ENCODE data around the gene MSMB. TPM values are rescaled to one million over a fixed set of nuclear protein-coding genes. Genes with fewer than 3 reads are reported as not detected.
"Not testable (repeated sequence)": the region's sequence is repeated elsewhere in the genome, so short reads cannot be mapped to it uniquely, and the experiment has no call there.

Gene MSMB
- total RNA-seq, 1 experiment from 2014 or later, result not detected

- no peaks in the 10 kb centered on the region for H3K36me3 ChIP-seq (ENCODE audit: insufficient read depth, low read length, poor library complexity, severe bottlenecking)
- POLR2A ChIA-PET (ENCODE audit: low non-redundant PET), result no interaction called here
- no peaks in the 10 kb centered on the region for H3K9me3 ChIP-seq (ENCODE audit: low read depth, low read length, poor library complexity, severe bottlenecking)
- BruUV-seq (replicated peaks), result no TSS peak
- intact Hi-C loops (cut with micrococcal nuclease; ENCODE audit: unreplicated experiment), result no loop called here
- H3K4me3 ChIP-seq (ENCODE audit: low read depth, low read length, poor library complexity, severe bottlenecking), result no peak overlapping the region
- H3K4me1 ChIP-seq (ENCODE audit: insufficient read depth, low read length, poor library complexity, severe bottlenecking), result no peaks in the 10 kb centered on the region
- no peak for DNase-seq (ENCODE audit: low spot score)
- CTCF ChIA-PET, result no interaction called here
- H3K27ac ChIP-seq (ENCODE audit: low read depth, low read length, poor library complexity, severe bottlenecking), result no peak overlapping the region
- H3K27me3 ChIP-seq (replicated peaks; ENCODE audit: insufficient read depth, low read depth, low read length, poor library complexity), result peaks cover 12% of the 10 kb centered on the region
- TF ChIP-seq CTCF (conservative IDR thresholded peaks at IDR 0.05; ENCODE audit: low read depth, low read length) (no peak), EZH2 (IDR thresholded peaks at IDR 0.05; ENCODE audit: borderline replicate concordance, low read depth, low read length, poor library complexity, severe bottlenecking) (no peak)
Measured at GRCh38 chr10:46050941-46051623, 5.0 kb upstream of the MSMB start.

- H3K4me3 ChIP-seq (ENCODE audit: low read depth, low read length, poor library complexity, severe bottlenecking); H3K9me3 ChIP-seq (ENCODE audit: low read depth, low read length, poor library complexity, severe bottlenecking); intact Hi-C loops (cut with micrococcal nuclease; ENCODE audit: unreplicated experiment); H3K27ac ChIP-seq (ENCODE audit: low read depth, low read length, poor library complexity, severe bottlenecking); BruUV-seq (replicated peaks); CTCF ChIA-PET; H3K36me3 ChIP-seq (ENCODE audit: insufficient read depth, low read length, poor library complexity, severe bottlenecking); POLR2A ChIA-PET (ENCODE audit: low non-redundant PET); DNase-seq (ENCODE audit: low spot score); H3K4me1 ChIP-seq (ENCODE audit: insufficient read depth, low read length, poor library complexity, severe bottlenecking): not testable (repeated sequence)
- H3K27me3 ChIP-seq (replicated peaks; ENCODE audit: insufficient read depth, low read depth, low read length, poor library complexity), result peaks cover 12% of the 10 kb centered on the region
Measured at GRCh38 chr10:46049497-46049831, 3.4 kb upstream of the MSMB start.

- intact Hi-C loops (cut with micrococcal nuclease; ENCODE audit: unreplicated experiment), result no loop called here
- ChIA-PET POLR2A (ENCODE audit: low non-redundant PET) (no interaction called here), CTCF (no interaction called here)
- Histone ChIP-seq H3K9me3 (ENCODE audit: low read depth, low read length, poor library complexity, severe bottlenecking) (no peaks in the 10 kb centered on the region), H3K27ac (ENCODE audit: low read depth, low read length, poor library complexity, severe bottlenecking) (no peak overlapping the region), H3K27me3 (replicated peaks; ENCODE audit: insufficient read depth, low read depth, low read length, poor library complexity) (peaks cover 12% of the 10 kb centered on the region), H3K36me3 (ENCODE audit: insufficient read depth, low read length, poor library complexity, severe bottlenecking) (no peaks in the 10 kb centered on the region), H3K4me1 (ENCODE audit: insufficient read depth, low read length, poor library complexity, severe bottlenecking) (no peaks in the 10 kb centered on the region), H3K4me3 (ENCODE audit: low read depth, low read length, poor library complexity, severe bottlenecking) (no peak overlapping the region)
- no peak for DNase-seq (ENCODE audit: low spot score)
- BruUV-seq (replicated peaks), result no TSS peak
- TF ChIP-seq CTCF (conservative IDR thresholded peaks at IDR 0.05; ENCODE audit: low read depth, low read length), result no peak
- no peak for TF ChIP-seq EZH2 (IDR thresholded peaks at IDR 0.05; ENCODE audit: borderline replicate concordance, low read depth, low read length, poor library complexity, severe bottlenecking)
Measured at GRCh38 chr10:46048152-46048551, 2.1 kb upstream of the MSMB start.

GRCh38 chr10:46042527-46042926 is 3.5 kb downstream of the MSMB start:
- no TSS peak for BruUV-seq (replicated peaks)
- CTCF ChIA-PET, result no interaction called here
- POLR2A ChIA-PET (ENCODE audit: low non-redundant PET), result no interaction called here

More at GRCh38 chr10:46042527-46042926, 3.5 kb downstream of the MSMB start:
- TF ChIP-seq EZH2 (IDR thresholded peaks at IDR 0.05; ENCODE audit: borderline replicate concordance, low read depth, low read length, poor library complexity, severe bottlenecking) (no peak), CTCF (conservative IDR thresholded peaks at IDR 0.05; ENCODE audit: low read depth, low read length) (no peak)
- no peak overlapping the region for H3K4me3 ChIP-seq (ENCODE audit: low read depth, low read length, poor library complexity, severe bottlenecking)
- no peak overlapping the region for H3K27ac ChIP-seq (ENCODE audit: low read depth, low read length, poor library complexity, severe bottlenecking)
- H3K4me1 ChIP-seq (ENCODE audit: insufficient read depth, low read length, poor library complexity, severe bottlenecking), result no peaks in the 10 kb centered on the region
- H3K36me3 ChIP-seq (ENCODE audit: insufficient read depth, low read length, poor library complexity, severe bottlenecking), result no peaks in the 10 kb centered on the region
- no peak for DNase-seq (ENCODE audit: low spot score)
- H3K9me3 ChIP-seq (ENCODE audit: low read depth, low read length, poor library complexity, severe bottlenecking), result no peaks in the 10 kb centered on the region
- intact Hi-C loops (cut with micrococcal nuclease; ENCODE audit: unreplicated experiment), result no loop called here
- H3K27me3 ChIP-seq (replicated peaks; ENCODE audit: insufficient read depth, low read depth, low read length, poor library complexity), result peaks cover 17% of the 10 kb centered on the region

Data from A673 (cell line).